Neural cell (in vitro differentiated cells): Measurements from ENCODE around the gene DEFB128. TPM values are rescaled to one million over a fixed set of nuclear protein-coding genes. Genes with fewer than 3 reads are reported as not detected.

Experiments used
- H2AFZ ChIP-seq: fragments of 200-600, 300-800 bp; sonication (generic), shearing (Covaris generic); 2 replicates; pipeline ENCODE4 v1.6.0; 2014; ENCODE audit warnings: low read depth, mild to moderate bottlenecking, antibody characterized with exemption, low read length, moderate library complexity
- H3F3A ChIP-seq: fragments of 200-600 bp; shearing (Covaris generic); 2 replicates; pipeline ENCODE4 v1.6.1; 2016; ENCODE audit warnings: mild to moderate bottlenecking, moderate library complexity, mixed read lengths, antibody characterized with exemption, low read length; ENCODE audit not compliant: insufficient read depth, poor library complexity, severe bottlenecking
- H3K27ac ChIP-seq: fragments of 200-600, 300-800 bp; sonication (generic), shearing (Covaris generic); 2 replicates; pipeline ENCODE4 v1.5.1; 2014; ENCODE audit warnings: mild to moderate bottlenecking, low read length, moderate library complexity
- H3K27me3 ChIP-seq: fragments of 300-800, 200-600 bp; sonication (generic), shearing (Covaris generic); 2 replicates; pipeline ENCODE4 v1.6.0; 2014; ENCODE audit warnings: mild to moderate bottlenecking, low read depth, low read length, moderate library complexity; ENCODE audit not compliant: insufficient read depth
- H3K36me3 ChIP-seq: fragments of 300-800, 200-600 bp; sonication (generic), shearing (Covaris generic); 2 replicates; pipeline ENCODE4 v1.5.1; 2014; ENCODE audit warnings: mild to moderate bottlenecking, antibody characterized with exemption, low read length, moderate library complexity; ENCODE audit not compliant: insufficient read depth
- H3K4me2 ChIP-seq: fragments of 300-800, 200-600 bp; sonication (generic), shearing (Covaris generic); 2 replicates; pipeline ENCODE4 v1.6.0; 2014; ENCODE audit warnings: mild to moderate bottlenecking, low read length
- H3K4me3 ChIP-seq: fragments of 300-800, 200-600 bp; sonication (generic), shearing (Covaris generic); 2 replicates; pipeline ENCODE4 v1.5.1; 2014; ENCODE audit warnings: mild to moderate bottlenecking, low read length, moderate library complexity
- H3K79me2 ChIP-seq: fragments of 200-600 bp; shearing (Covaris generic); replicated peaks from 2 replicates; pipeline ENCODE4 v1.6.0; 2014; ENCODE audit warnings: mild to moderate bottlenecking, low read length, moderate library complexity; ENCODE audit not compliant: insufficient read depth
- H3K9ac ChIP-seq: fragments of 300-800, 200-600 bp; sonication (generic), shearing (Covaris generic); 2 replicates; pipeline ENCODE4 v1.6.1; 2016; ENCODE audit warnings: mild to moderate bottlenecking, low read length, mixed read lengths
- H3K9me2 ChIP-seq: fragments of 200-600 bp; shearing (Covaris generic); 2 replicates; pipeline ENCODE4 v1.6.1; 2016; ENCODE audit warnings: mild to moderate bottlenecking, low read length, mixed read lengths; ENCODE audit not compliant: insufficient read depth
- H3K9me3 ChIP-seq: fragments of 200-600, 300-800 bp; sonication (generic), shearing (Covaris generic); 2 replicates; pipeline ENCODE4 v1.6.1; 2016; ENCODE audit warnings: mild to moderate bottlenecking, mixed run types, low read length, moderate library complexity, mixed read lengths
- H4K20me1 ChIP-seq: fragments of 200-600 bp; shearing (Covaris generic); 2 replicates; pipeline ENCODE4 v1.6.1; 2016; ENCODE audit warnings: mild to moderate bottlenecking, mixed run types; ENCODE audit not compliant: insufficient read depth
- EP300 ChIP-seq: fragments of 450-650 bp; conservative IDR thresholded peaks from 2 replicates; pipeline ENCODE4 v1.6.1; 2014; ENCODE audit warnings: antibody characterized with exemption, mild to moderate bottlenecking, moderate library complexity; ENCODE audit not compliant: poor library complexity, severe bottlenecking
- EZH2 ChIP-seq: fragments of 200-600, 300-800 bp; shearing (Covaris generic), sonication (generic); IDR thresholded peaks from 2 replicates; pipeline ENCODE4 v1.6.1; 2014; ENCODE audit warnings: antibody characterized with exemption, low read length, borderline replicate concordance, mild to moderate bottlenecking; ENCODE audit not compliant: insufficient read depth, poor library complexity, severe bottlenecking
- MXI1 ChIP-seq: fragments of 450-650 bp; conservative IDR thresholded peaks from 2 replicates; pipeline ENCODE4 v1.6.1; 2014; ENCODE audit warnings: antibody characterized with exemption, mild to moderate bottlenecking; ENCODE audit not compliant: poor library complexity, severe bottlenecking
- POLR2AphosphoS5 ChIP-seq: IDR thresholded peaks from 2 replicates; pipeline ENCODE4 v1.6.1; 2012
- RAD21 ChIP-seq: fragments of 450-650 bp; conservative IDR thresholded peaks from 2 replicates; pipeline ENCODE4 v1.6.1; 2014; ENCODE audit warnings: antibody characterized with exemption, mild to moderate bottlenecking, moderate library complexity
- SMC3 ChIP-seq: fragments of 450-650 bp; conservative IDR thresholded peaks from 2 replicates; pipeline ENCODE4 v1.6.1; 2014; ENCODE audit warnings: antibody characterized with exemption, mild to moderate bottlenecking, moderate library complexity; ENCODE audit not compliant: poor library complexity
- TAF1 ChIP-seq: IDR thresholded peaks from 2 replicates; pipeline ENCODE4 v1.6.1; 2012; ENCODE audit warnings: low read depth
- polyA plus RNA-seq: library from polyadenylated mRNA; depleted of rRNA; stranded (reverse); fragments of >200 nt; gene quantifications from 2 replicates; pipeline ENCODE4 v1.2.3, GENCODE V29; 2014
- TF ChIP-seq, protein P1 (sequence below): IDR thresholded peaks from 2 replicates; pipeline ENCODE4 v1.6.1; 2012; ENCODE audit warnings: borderline replicate concordance
- TF ChIP-seq, protein P2 (sequence below): fragments of 450-650 bp; IDR thresholded peaks from 2 replicates; pipeline ENCODE4 v1.5.1; 2014; ENCODE audit warnings: antibody characterized with exemption, mild to moderate bottlenecking, moderate library complexity; ENCODE audit not compliant: poor library complexity, severe bottlenecking

DEFB128 gene
- polyA plus RNA-seq, 1 donor from 2014 or later = not detected

GRCh38 chr20:145877-146276 is 43.6 kb downstream of the DEFB128 start:
- Histone ChIP-seq H3K79me2 (no peaks in the 10 kb centered on the region), H4K20me1 (no peaks in the 10 kb centered on the region), H3K9me3 (no peaks in the 10 kb centered on the region), H3K9me2 (no peaks in the 10 kb centered on the region), H3K27ac (no peak overlapping the region), H3K27me3 (peaks cover 6% of the 10 kb centered on the region), H3F3A (no peaks in the 10 kb centered on the region), H3K9ac (no peak overlapping the region), H3K36me3 (no peaks in the 10 kb centered on the region), H2AFZ (no peak overlapping the region), H3K4me3 (no peak overlapping the region), H3K4me2 (no peak overlapping the region)
- no peak for TF ChIP-seq SMC3

GRCh38 chr20:142290-142689 is 47.2 kb downstream of the DEFB128 start, which contains the start of gene DEFB126:
DEFB126 (plus strand) TSS chr20:142590; CDS start chr20:142629, 39 bp downstream.
- Histone ChIP-seq H3K27ac (no peak within 1 kb of the TSS), H3K4me3 (no peak within 1 kb of the TSS), H3K9me2 (no peaks in the 10 kb centered on the region), H4K20me1 (no peaks in the 10 kb centered on the region), H2AFZ (no peak within 1 kb of the TSS), H3K79me2 (no peaks in the 10 kb centered on the region), H3K27me3 (peaks cover 6% of the 10 kb centered on the region), H3K36me3 (no peaks in the 10 kb centered on the region), H3K4me2 (no peak within 1 kb of the TSS), H3K9me3 (no peaks in the 10 kb centered on the region), H3K9ac (no peak within 1 kb of the TSS), H3F3A (no peaks in the 10 kb centered on the region)
- TF ChIP-seq MXI1 (no peak), RAD21 (no peak), TAF1 (no peak), SMC3 (no peak), POLR2AphosphoS5 (no peak), EP300 (no peak), EZH2 (no peak)
- TF ChIP-seq, protein P1, sequence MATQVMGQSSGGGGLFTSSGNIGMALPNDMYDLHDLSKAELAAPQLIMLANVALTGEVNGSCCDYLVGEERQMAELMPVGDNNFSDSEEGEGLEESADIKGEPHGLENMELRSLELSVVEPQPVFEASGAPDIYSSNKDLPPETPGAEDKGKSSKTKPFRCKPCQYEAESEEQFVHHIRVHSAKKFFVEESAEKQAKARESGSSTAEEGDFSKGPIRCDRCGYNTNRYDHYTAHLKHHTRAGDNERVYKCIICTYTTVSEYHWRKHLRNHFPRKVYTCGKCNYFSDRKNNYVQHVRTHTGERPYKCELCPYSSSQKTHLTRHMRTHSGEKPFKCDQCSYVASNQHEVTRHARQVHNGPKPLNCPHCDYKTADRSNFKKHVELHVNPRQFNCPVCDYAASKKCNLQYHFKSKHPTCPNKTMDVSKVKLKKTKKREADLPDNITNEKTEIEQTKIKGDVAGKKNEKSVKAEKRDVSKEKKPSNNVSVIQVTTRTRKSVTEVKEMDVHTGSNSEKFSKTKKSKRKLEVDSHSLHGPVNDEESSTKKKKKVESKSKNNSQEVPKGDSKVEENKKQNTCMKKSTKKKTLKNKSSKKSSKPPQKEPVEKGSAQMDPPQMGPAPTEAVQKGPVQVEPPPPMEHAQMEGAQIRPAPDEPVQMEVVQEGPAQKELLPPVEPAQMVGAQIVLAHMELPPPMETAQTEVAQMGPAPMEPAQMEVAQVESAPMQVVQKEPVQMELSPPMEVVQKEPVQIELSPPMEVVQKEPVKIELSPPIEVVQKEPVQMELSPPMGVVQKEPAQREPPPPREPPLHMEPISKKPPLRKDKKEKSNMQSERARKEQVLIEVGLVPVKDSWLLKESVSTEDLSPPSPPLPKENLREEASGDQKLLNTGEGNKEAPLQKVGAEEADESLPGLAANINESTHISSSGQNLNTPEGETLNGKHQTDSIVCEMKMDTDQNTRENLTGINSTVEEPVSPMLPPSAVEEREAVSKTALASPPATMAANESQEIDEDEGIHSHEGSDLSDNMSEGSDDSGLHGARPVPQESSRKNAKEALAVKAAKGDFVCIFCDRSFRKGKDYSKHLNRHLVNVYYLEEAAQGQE = no peak
- TF ChIP-seq, protein P2, sequence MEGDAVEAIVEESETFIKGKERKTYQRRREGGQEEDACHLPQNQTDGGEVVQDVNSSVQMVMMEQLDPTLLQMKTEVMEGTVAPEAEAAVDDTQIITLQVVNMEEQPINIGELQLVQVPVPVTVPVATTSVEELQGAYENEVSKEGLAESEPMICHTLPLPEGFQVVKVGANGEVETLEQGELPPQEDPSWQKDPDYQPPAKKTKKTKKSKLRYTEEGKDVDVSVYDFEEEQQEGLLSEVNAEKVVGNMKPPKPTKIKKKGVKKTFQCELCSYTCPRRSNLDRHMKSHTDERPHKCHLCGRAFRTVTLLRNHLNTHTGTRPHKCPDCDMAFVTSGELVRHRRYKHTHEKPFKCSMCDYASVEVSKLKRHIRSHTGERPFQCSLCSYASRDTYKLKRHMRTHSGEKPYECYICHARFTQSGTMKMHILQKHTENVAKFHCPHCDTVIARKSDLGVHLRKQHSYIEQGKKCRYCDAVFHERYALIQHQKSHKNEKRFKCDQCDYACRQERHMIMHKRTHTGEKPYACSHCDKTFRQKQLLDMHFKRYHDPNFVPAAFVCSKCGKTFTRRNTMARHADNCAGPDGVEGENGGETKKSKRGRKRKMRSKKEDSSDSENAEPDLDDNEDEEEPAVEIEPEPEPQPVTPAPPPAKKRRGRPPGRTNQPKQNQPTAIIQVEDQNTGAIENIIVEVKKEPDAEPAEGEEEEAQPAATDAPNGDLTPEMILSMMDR = no peak

Other genes with a start within 250 kb of the DEFB128 start
- gene DEFB125, start 102.0 kb downstream of the DEFB128 start, polyA plus RNA-seq = not detected in 2 replicates
- not detected in 2 replicates for gene DEFB126, start 47.1 kb downstream of the DEFB128 start, polyA plus RNA-seq
- gene DEFB127, start 32.3 kb downstream of the DEFB128 start, polyA plus RNA-seq = not detected in 2 replicates
- gene DEFB129, start 37.5 kb upstream of the DEFB128 start, polyA plus RNA-seq = not detected in 2 replicates
- not detected in 2 replicates for gene DEFB132, start 68.0 kb upstream of the DEFB128 start, polyA plus RNA-seq
- 7.8 and 10.9 TPM in 2 replicates for gene C20orf96, start 101.0 kb upstream of the DEFB128 start, polyA plus RNA-seq
- gene ZCCHC3, start 107.9 kb upstream of the DEFB128 start, polyA plus RNA-seq = 15.5 and 19.5 TPM in 2 replicates
- gene SOX12, start 135.8 kb upstream of the DEFB128 start, polyA plus RNA-seq = 6.8 and 9.6 TPM in 2 replicates
- 19.6 and 43.1 TPM in 2 replicates for gene NRSN2, start 157.4 kb upstream of the DEFB128 start, polyA plus RNA-seq
- gene TRIB3, start 191.0 kb upstream of the DEFB128 start, polyA plus RNA-seq = 6.0 and 6.8 TPM in 2 replicates
- gene RBCK1, start 218.6 kb upstream of the DEFB128 start, polyA plus RNA-seq = 38.4 and 60.2 TPM in 2 replicates